Adipocyte (in vitro differentiated cells): Measurements from ENCODE around the gene NHSL2.
A peak's percentile ranks its signal among the peaks of the same experiment; 100 is the strongest.

Experiments used
- DNase-seq: peaks from one replicate; pipeline ENCODE4 v3.0.0-alpha.2; 2015; ENCODE audit warnings: low read depth
- H3K27me3 ChIP-seq: replicated peaks from 2 replicates; pipeline ENCODE4 v1.7.0; 2013; ENCODE audit warnings: mild to moderate bottlenecking, low read length, moderate library complexity; ENCODE audit not compliant: control insufficient read depth, insufficient read depth
- H3K36me3 ChIP-seq: 2 replicates; pipeline ENCODE4 v1.7.0; 2013; ENCODE audit warnings: low read length, mild to moderate bottlenecking, moderate library complexity; ENCODE audit not compliant: control insufficient read depth, insufficient read depth, severe bottlenecking
- H3K4me1 ChIP-seq: 2 replicates; pipeline ENCODE4 v1.7.0; 2013; ENCODE audit warnings: mild to moderate bottlenecking, low read length, moderate library complexity; ENCODE audit not compliant: control insufficient read depth, insufficient read depth
- H3K4me3 ChIP-seq: 2 replicates; pipeline ENCODE4 v1.7.0; 2013; ENCODE audit warnings: mild to moderate bottlenecking, low read length, moderate library complexity
- H3K9ac ChIP-seq: 2 replicates; pipeline ENCODE4 v1.7.0; 2013; ENCODE audit warnings: mild to moderate bottlenecking, low read length, moderate library complexity
- H3K9me3 ChIP-seq: 2 replicates; pipeline ENCODE4 v1.7.0; 2013; ENCODE audit warnings: mild to moderate bottlenecking, low read length, moderate library complexity; ENCODE audit not compliant: control insufficient read depth

The NHSL2 gene

GRCh38 chrX:71908387-71908786, 2.3 kb upstream of the NHSL2 start:
- H3K4me3 ChIP-seq = no peak overlapping the region
- H3K9ac ChIP-seq = no peak overlapping the region
- no peak for DNase-seq
- no peaks in the 10 kb centered on the region for H3K36me3 ChIP-seq
- H3K4me1 ChIP-seq = no peaks in the 10 kb centered on the region
- peaks cover 7% of the 10 kb centered on the region for H3K9me3 ChIP-seq
- peaks cover 27% of the 10 kb centered on the region for H3K27me3 ChIP-seq

GRCh38 chrX:71909956-71910355, 689 bp upstream of the NHSL2 start:
- H3K4me3 ChIP-seq = peak overlapping the region; percentile 72
- H3K4me1 ChIP-seq = no peaks in the 10 kb centered on the region
- no peaks in the 10 kb centered on the region for H3K36me3 ChIP-seq
- peaks cover 7% of the 10 kb centered on the region for H3K9me3 ChIP-seq
- DNase-seq = peak; percentile 55
- peak overlapping the region; percentile 77 for H3K9ac ChIP-seq
- H3K27me3 ChIP-seq = peaks cover 23% of the 10 kb centered on the region

- Histone ChIP-seq H3K27me3 (peaks cover 16% of the 10 kb centered on the region), H3K9me3 (peaks cover under 1% of the 10 kb centered on the region), H3K36me3 (no peaks in the 10 kb centered on the region), H3K4me1 (no peaks in the 10 kb centered on the region), H3K4me3 (peak overlapping the region; percentile 72), H3K9ac (peak overlapping the region; percentile 77)
- peak; percentile 45 for DNase-seq
Measured at GRCh38 chrX:71910986-71911730, 513 bp downstream of the NHSL2 start.

- DNase-seq = peak; percentile 32
- peak overlapping the region; percentile 77 for H3K9ac ChIP-seq
- H3K27me3 ChIP-seq = peaks cover 11% of the 10 kb centered on the region
- H3K4me1 ChIP-seq = no peaks in the 10 kb centered on the region
- no peaks in the 10 kb centered on the region for H3K36me3 ChIP-seq
- no peaks in the 10 kb centered on the region for H3K9me3 ChIP-seq
- peak overlapping the region; percentile 72 for H3K4me3 ChIP-seq
Measured at GRCh38 chrX:71911731-71912050, 1.0 kb downstream of the NHSL2 start.

GRCh38 chrX:71912156-71912555, 1.5 kb downstream of the NHSL2 start:
- Histone ChIP-seq H3K9ac (peak overlapping the region; percentile 77), H3K4me1 (no peaks in the 10 kb centered on the region), H3K27me3 (peaks cover 11% of the 10 kb centered on the region), H3K36me3 (no peaks in the 10 kb centered on the region), H3K4me3 (peak overlapping the region; percentile 72), H3K9me3 (no peaks in the 10 kb centered on the region)
- DNase-seq = no peak

GRCh38 chrX:71913156-71913950, 2.7 kb downstream of the NHSL2 start:
- Histone ChIP-seq H3K9me3 (no peaks in the 10 kb centered on the region), H3K27me3 (peaks cover 10% of the 10 kb centered on the region), H3K4me1 (no peaks in the 10 kb centered on the region), H3K36me3 (no peaks in the 10 kb centered on the region), H3K9ac (no peak overlapping the region), H3K4me3 (no peak overlapping the region)
- DNase-seq = no peak

GRCh38 chrX:71917621-71918343, 7.1 kb downstream of the NHSL2 start:
- Histone ChIP-seq H3K9ac (no peak overlapping the region), H3K9me3 (peaks cover 3% of the 10 kb centered on the region), H3K27me3 (peaks cover 17% of the 10 kb centered on the region), H3K36me3 (no peaks in the 10 kb centered on the region), H3K4me1 (peaks cover 8% of the 10 kb centered on the region), H3K4me3 (no peak overlapping the region)
- no peak for DNase-seq

- Histone ChIP-seq H3K4me1 (peaks cover 23% of the 10 kb centered on the region), H3K9ac (no peak overlapping the region), H3K36me3 (no peaks in the 10 kb centered on the region), H3K4me3 (no peak overlapping the region), H3K27me3 (peaks cover 13% of the 10 kb centered on the region), H3K9me3 (peaks cover 3% of the 10 kb centered on the region)
- peak; percentile 48 for DNase-seq
Measured at GRCh38 chrX:71919431-71919830, 8.8 kb downstream of the NHSL2 start.

- Histone ChIP-seq H3K9ac (no peak overlapping the region), H3K9me3 (peaks cover 3% of the 10 kb centered on the region), H3K36me3 (no peaks in the 10 kb centered on the region), H3K4me1 (peaks cover 27% of the 10 kb centered on the region), H3K4me3 (no peak overlapping the region), H3K27me3 (peaks cover 13% of the 10 kb centered on the region)
- DNase-seq = no peak
Measured at GRCh38 chrX:71919886-71920285, 9.2 kb downstream of the NHSL2 start.

GRCh38 chrX:71922686-71923085, 12.0 kb downstream of the NHSL2 start:
- H3K9ac ChIP-seq = peak overlapping the region; percentile 15
- H3K36me3 ChIP-seq = no peaks in the 10 kb centered on the region
- peaks cover 3% of the 10 kb centered on the region for H3K9me3 ChIP-seq
- peaks cover 31% of the 10 kb centered on the region for H3K4me1 ChIP-seq
- H3K27me3 ChIP-seq = peaks cover 13% of the 10 kb centered on the region
- H3K4me3 ChIP-seq = no peak overlapping the region
- DNase-seq = peak; percentile 27

- Histone ChIP-seq H3K4me1 (peaks cover 31% of the 10 kb centered on the region), H3K9ac (peak overlapping the region; percentile 13), H3K9me3 (peaks cover 3% of the 10 kb centered on the region), H3K36me3 (no peaks in the 10 kb centered on the region), H3K27me3 (peaks cover 13% of the 10 kb centered on the region), H3K4me3 (no peak overlapping the region)
- DNase-seq = peak; percentile 33
Measured at GRCh38 chrX:71923516-71923915, 12.9 kb downstream of the NHSL2 start.
